G401 (cell line): ENCODE measurements around the gene AKT3. TPM values are rescaled to one million over a fixed set of nuclear protein-coding genes. Genes with fewer than 3 reads are reported as not detected.
"Not testable (repeated sequence)": the region's sequence is repeated elsewhere in the genome, so short reads cannot be mapped to it uniquely, and the experiment has no call there.

Experiments used
- DNase-seq: peaks from one replicate; pipeline ENCODE4 v3.0.0-alpha.2; 2015; ENCODE audit warnings: low spot score
- in situ Hi-C: cut with HindIII; loops from 2 replicates; pipeline ENCODE4 v1.10.0; 2016; ENCODE audit warnings: low sequenced_read_pairs, mixed read lengths
- total RNA-seq: library from RNA; depleted of rRNA; stranded (reverse); fragments of >200 nt; shearing (Covaris generic); gene quantifications from 2 replicates; pipeline ENCODE4 v1.2.3, GENCODE V29; 2014; rRNA removed

Gene AKT3
- total RNA-seq = 8.5 and 9.5 TPM in 2 replicates

DNA sequence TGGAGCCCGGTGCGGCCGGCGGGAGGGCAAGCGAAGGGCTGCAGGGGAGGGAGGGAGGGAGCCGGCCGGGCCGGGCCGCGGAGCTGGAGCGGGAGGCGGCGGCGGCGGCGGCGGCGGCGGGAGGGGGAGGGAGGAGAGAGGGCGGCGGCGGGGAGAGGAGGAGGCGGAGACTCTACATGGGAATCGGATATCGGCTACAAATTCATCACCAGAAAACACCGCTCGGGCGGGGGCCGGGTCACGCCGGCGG lies at the start of gene AKT3:
Gene AKT3, minus strand, starts transcription at position 42 of the 250 bp plus-strand sequence. CDS start 7,073 bp downstream, outside the sequence.
- in situ Hi-C loops = no loop called here
- peak; percentile 81 for DNase-seq

DNA sequence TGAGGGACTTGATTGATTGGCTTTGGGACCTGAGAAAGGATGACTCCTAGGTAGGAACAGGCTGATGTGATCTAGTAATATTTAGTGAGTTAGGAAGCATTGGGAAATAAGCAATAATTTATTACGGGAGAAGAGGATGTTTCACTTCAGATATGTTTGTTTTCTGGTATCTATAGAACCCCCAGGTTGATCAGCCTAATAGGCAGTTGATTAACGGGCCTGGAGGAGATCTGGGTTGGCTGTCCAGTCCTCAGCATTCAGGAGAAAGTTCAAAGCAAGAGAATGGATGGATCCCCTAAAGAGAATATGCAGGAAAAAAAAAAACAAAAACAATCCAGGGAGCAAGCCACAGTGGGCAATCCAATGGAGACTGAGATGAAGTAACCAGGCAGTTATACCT lies 48.2 kb upstream of the AKT3 start:
- DNase-seq = no peak
- in situ Hi-C loops = no loop called here

DNA sequence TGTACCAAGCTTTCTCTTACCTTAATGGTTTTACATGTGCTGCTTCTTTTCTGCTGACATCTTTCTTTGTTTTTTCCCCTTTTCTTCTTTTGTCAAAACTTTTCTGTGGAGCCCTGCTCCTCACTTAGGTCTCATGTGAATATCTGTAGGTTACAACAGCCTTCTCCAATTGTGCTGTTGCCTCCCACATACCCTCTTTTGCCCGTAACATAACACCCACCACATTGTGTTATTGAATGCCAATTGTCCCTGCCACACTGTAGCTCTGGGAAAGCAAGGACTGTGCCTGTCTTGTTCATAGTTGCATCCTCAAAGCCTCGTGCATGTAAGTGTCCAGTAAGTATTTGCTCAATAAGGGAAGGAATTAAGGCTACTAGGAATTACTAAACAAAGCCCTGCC lies 46.3 kb upstream of the AKT3 start:
- DNase-seq = no peak
- in situ Hi-C loops = no loop called here

DNA sequence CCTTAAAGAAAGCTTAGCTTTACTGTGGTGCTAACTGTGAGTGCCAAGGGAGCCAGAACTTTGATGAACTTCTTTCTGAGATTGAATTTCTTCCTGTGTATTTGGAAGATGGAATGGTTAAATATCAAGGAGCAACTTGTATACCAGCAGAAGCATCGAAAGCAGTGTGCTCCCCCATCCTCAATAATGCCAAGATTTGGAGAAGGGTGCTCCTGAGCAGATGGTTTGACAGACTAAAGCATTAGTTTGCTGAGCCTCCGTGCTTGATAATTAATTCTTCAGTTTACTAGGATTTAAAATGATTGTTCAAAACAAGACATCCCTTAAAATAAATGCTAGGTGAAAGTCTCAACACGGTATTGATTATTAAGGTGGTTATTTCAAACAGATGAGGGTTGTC lies 42.4 kb upstream of the AKT3 start:
- no peak for DNase-seq
- in situ Hi-C loops = no loop called here

DNA sequence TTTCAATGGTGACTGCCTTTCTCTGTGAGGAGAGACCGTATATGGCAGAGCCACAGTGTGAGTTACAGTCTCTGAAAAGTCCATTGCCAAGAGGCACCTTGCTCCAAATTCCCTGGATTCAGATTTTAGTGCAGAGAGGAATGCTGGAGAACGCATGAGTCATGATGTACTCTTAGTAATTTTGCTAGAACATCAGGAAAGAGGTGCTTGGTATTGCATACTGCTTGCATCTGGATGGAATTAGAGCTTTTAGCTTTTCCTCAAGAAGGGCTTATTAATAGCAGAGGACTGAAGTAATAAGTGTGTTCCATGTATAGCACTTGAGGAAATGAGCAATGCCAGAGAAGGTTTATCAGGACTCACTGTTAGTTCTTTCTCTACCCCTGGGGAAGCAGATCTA lies 40.5 kb upstream of the AKT3 start:
- no peak for DNase-seq
- in situ Hi-C loops = no loop called here

DNA sequence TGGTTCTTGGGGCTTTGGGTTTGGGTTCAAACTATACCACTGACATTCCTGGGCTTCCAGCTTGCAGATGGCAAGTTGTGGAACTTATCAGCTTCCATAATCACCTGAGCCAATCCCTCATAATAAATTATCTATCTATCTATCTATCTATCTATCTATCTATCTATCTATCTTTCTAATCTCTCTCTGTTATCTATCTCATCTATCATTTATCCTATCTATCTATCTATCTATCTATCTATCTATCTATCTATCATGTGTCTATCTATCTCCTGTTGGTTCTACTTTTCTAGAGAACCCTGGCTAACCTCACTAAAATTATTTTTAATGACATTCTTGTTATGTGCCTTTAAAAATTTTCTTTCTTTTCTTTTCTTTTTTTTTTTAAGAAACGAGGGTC lies 35.8 kb upstream of the AKT3 start:
- DNase-seq = no peak
- in situ Hi-C loops = no loop called here

DNA sequence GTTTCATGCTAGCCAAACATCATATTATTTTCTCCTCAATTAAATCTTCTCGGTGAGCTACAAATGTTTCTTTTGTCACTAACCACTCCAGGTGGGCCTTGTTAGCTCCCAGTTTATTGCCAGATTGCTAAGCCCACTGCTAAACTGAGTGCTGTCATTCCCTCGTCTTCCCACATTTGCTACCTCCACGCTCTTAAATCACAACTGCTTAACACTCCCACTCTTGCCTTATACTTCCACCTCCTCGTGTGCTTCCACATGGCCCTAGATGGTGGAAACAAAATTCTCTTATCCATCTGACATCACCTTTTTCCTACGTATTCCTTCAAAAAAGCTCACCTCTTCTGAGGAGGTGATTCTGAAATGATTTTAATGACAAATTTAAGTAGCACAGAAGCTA lies 34.6 kb upstream of the AKT3 start:
- no peak for DNase-seq
- in situ Hi-C loops = no loop called here

DNA sequence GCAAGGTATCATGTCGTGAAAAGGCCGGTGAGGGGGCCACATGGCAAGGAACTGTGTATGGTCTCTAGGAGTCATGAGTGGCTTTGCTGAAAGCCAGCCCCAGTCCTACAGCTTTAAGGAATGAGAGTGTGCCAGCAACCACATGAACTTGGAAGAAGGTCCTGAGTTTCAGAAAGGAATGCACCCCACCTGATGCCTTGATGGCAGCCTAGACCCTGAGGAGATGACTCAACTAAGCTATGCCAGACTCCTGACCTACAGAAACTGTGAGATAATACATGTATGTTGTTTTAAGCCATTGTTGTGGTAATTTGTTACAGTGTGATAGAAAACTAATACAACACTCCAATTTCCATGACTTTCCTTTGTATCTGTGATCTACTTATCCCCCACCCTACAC lies 33.5 kb upstream of the AKT3 start:
- in situ Hi-C loops = no loop called here
- no peak for DNase-seq

DNA sequence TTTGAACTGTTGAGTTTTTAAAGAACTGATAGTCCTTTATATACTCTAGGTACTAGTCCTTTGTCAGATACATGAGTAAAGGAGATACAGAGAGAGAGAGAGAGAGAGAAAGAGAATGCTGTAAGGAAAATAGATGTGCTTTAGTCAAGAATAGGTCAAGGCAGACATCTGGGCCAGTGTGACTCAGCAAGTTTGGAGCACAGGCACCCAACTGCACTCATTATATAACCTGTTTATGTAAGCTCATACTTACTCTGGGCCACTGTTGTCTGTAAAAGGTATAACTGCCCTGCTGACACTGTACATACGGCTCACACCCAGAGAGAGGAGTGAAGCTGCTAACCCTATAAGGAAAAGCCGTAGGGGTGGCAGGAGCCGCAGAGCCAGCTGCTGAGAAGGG lies 32.2 kb upstream of the AKT3 start:
- in situ Hi-C loops = no loop called here
- no peak for DNase-seq

DNA sequence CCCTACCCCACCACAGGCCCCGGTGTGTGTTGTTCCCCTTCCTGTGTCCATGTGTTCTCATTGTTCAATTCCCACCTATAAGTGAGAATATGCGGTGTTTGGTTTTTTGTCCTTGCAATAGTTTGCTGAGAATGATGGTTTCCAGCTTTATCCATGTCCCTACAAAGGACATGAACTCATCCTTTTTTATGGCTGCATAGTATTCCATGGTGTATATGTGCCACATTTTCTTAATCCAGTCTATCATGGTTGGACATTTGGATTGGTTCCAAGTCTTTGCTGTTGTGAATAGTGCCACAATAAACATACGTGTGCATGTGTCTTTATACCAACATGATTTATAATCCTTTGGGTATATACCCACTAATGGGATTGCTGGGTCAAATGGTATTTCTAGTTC lies 27.0 kb upstream of the AKT3 start:
- in situ Hi-C loops = not testable (repeated sequence)

DNA sequence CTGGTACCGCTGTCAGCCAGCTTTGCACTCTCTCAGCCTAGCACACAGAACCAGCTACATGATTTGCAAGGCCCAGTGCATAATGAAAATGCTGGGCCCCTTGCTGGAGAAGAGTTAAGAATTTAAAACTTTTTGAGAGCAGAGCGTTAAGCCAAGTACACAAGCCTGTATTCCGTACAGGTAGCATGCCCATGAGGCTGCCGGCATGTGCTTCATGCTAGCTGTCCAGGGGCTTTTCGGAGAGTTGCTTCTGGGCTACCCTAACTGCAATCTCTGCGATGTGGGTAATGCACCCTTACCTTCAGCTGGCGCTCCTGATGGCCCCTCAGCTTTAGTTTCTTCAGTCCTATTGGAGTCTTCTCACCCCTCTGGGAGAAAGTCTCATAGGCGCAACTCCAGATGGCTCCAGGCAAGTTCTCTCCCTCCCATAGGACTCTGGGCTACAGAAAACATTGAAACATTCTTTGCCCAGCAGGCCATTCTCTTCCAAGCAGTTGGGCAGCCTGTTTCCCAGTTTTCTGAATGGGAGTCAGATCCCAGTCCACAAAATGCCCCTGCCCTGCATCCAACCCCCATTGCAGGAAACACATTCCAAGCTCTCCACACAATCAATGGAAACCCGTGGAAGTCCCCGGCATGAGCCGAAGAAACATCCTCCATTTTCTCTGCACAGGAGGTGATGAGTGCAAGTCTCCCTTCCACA lies 5.7 kb upstream of the AKT3 start:
- in situ Hi-C loops = no loop called here
- DNase-seq = no peak

More for the DNA sequence above, 27.0 kb upstream of the AKT3 start:
- DNase-seq = not testable (repeated sequence)

DNA sequence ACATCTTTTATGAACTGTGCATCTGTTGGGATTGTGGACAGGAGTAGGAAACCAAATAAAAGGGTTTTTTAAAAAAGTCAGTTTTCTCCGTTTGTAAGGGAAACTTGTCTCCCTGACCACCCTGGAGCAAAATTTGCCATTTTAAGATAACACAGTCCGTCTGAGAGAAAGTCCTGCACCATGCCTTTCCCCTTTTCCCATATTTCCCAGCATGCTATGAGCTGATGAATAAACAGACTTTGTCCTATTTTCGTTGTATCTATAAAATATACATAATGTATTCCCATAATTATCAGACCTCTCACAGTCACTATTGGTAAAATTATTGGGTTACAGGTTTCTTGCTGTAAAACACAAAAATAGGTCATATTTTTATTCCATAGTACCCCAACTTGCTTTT lies 1.7 kb upstream of the AKT3 start:
- no peak for DNase-seq
- in situ Hi-C loops = no loop called here

DNA sequence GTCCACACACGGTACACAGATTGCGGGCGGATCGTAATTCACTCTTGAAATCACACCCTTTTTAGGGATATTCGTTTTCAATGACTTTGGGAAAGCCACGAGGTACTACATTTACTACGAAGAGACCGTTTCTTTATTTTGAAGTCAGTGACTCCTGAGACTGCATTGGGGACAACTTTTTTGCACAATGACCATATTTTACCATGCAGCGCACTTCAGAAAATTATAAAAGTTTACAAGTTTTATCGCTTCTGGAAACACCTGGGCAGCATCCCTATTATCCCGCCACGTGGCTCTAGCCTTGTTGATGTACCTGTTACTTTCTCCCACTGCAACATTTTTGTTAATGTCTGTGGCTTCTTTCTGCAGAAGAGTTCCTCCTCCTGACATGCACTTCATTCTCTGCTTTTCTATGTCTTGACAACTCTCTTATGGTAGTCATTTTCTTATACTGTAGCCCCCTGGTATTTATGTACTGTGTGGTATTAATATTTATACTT lies 1.3 kb upstream of the AKT3 start:
- DNase-seq = no peak
- in situ Hi-C loops = no loop called here

DNA sequence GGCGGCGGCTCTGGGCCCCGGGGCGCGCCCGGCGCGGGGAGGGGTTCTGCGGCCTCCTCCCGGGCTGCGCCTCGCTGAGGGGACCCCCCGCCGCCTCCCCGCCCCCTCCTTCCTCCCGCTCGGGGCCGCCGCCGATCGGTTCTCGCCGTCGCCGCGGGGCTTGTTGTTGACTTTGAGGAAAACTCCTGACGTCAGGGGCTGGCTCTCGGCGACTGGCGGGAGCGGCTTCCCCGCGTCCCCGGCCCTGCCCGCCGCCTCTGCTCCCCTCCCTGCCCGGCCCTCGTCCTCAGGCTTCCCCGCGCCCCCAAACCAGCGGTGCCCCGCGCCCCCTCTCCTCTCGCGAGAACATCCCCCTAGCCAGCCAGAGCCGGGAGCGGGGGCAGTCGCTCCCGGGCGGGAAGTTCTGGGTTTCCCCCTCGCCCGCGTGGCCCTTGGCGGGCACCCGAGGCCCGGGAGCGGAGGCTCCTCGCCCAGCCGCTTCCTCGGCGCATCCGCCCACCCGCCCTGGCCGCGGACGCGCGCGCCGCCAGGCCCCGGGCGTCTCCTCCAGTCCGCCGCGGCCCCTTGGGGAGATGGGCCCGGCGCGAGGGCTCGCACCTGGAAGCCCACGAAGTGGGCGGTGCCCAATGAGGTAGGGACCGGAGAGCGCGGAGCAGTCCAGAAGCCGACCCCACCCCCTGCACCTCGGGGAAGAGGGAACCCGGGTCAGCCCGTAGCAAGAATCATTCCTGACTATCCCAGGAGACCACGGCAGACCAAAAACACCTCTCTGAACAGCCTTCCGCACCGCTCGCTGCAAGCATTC lies 611 bp upstream of the AKT3 start:
- in situ Hi-C loops = no loop called here
- peak; percentile 77 for DNase-seq

DNA sequence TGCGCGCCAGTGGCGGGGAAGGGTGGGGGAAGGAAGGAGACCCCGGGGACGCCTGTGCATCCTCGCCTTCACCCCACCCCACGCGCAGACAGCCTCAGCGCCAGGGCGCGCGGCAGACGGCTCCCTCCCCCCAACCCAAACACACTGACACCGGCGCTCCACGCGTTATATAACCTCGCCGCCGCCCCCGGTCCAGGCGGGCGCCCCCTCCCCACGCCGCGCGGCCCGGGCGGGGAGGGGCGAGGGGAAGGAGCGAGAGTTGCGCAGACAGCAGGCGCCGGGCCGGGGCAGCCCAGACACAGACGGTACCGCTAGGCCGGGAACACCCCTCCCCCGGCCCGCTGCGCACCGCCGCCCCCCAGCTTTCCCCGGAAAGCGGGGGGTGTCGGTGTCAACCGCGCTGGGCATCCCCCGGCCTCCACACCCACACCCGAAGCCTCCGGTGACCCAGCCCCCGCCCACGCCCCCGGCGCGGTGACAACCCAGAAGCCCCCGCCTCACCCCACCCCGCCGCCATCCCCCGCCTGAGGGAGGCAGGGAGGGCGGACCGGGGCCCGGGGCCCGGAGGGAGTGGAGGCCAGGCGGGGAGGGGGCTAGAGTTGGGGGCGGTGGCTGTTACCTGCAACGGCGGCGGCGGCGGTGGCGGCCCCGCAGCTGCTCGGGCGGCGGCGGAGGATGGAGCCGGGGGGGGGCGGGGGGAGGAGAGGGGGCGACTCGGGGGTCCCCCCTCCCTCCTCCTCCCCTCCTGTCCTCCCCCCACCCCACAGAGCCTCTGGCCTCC lies 432 bp downstream of the AKT3 start:
- DNase-seq = no peak
- in situ Hi-C loops = no loop called here

DNA sequence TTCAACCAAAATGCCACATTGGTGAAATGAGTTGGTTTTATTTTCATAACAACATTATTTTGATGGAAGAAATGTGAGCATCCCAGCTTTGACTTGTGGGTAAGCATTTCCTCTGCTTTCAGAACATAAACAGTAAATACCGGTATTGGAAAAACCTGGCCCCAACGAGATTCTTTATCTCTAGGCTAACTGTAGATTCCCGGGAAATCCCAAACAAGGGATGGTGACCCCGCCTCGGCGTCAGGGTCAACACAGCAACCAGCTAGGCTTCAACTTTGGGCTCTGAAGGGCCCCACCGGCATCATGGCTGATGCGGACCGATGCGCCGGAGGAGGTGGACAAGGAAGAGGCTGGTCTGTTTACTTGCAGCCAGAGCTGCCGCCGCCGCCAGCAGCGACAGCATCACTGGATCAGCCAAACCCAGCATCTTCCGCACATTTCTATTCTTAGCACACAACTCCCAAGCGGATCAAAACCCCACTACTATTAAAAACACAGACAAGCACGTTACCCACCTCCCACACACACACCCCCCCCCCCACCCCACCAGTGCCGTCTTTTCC lies 1.1 kb downstream of the AKT3 start:
- DNase-seq = peak; percentile 87
- in situ Hi-C loops = no loop called here

DNA sequence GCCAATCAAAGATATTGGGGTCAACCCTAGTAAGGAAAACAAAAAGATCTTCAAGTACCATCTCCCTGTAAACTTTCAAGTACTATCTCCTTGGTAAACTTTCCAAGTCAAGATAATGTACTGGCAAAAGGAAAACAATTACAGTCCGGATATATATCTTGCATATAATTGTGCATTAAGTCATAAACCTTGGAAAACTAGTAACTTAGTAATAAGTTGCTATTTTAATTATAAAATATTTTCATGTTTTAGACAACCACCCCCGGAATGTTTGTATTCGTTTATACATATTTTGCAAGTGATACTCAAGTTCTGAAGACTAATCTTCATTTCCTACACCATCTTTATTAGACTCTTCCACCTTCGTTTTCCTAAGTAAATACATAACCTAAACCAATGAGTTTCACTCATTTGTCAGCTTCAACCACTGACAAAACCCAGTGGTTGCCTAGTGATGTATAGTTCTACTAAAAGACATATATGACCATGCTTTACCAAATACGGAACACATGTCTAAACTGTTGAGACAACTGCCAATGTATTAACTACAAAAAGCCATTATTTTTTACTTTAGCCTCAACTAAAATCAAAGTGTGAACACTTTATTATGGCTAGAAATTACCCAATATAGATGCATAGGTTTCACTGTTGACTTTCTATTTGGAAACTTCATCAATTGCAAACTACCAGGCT lies 1.7 kb downstream of the AKT3 start:
- no peak for DNase-seq

DNA sequence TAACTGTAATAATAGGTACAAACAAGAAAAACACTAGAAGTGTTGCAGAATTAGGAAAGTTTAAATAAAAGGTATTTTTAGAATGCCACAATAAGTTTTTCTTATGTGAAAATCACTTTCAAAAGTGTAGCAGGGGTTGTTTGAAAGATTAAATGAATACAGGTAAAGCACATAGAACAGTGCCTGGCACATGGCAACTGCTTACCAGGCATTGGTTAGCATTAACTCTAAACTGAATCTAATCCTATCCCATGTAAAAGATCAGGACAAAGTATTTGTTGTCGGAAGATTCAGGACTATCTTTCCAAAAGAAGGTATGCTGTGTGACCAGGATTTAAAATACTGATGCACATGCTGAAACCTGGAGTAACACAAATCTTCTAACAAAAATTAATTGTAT lies 3.3 kb downstream of the AKT3 start:
- no peak for DNase-seq
- in situ Hi-C loops = no loop called here

More for the DNA sequence above, 1.7 kb downstream of the AKT3 start:
- in situ Hi-C loops = no loop called here

DNA sequence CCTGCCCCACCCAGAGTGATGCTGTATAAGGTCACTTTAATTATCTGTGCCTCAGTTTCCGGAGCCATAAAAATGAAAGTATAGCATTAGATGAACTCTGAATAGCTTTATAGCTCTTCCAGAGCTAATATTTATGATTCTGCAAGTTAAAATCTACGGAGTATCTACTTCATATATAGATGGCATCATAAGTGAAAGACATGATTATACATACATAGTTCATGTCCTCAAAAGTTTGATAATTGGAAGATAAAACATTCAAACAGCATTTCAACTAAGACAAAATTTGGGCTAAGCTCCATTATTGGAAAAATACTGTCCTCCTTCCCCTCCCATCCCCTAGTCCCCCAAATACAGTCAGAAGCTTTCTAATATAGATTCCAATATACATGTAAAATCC lies 4.2 kb downstream of the AKT3 start:
- DNase-seq = no peak
- in situ Hi-C loops = no loop called here
